ENCODE measurements around the gene ADAMTS14.

The ADAMTS14 gene

GRCh38 chr10:70676511-70676910 is 4.2 kb downstream of the ADAMTS14 start:
- no peak for DNase-seq (ENCODE audit: low read depth)

GRCh38 chr10:70677016-70677415 is 4.7 kb downstream of the ADAMTS14 start:
- no peak for DNase-seq (ENCODE audit: low read depth)

- no peak for DNase-seq (ENCODE audit: low read depth)
Measured at GRCh38 chr10:70677620-70678249, 5.4 kb downstream of the ADAMTS14 start.

GRCh38 chr10:70678250-70678635 is 5.9 kb downstream of the ADAMTS14 start:
- no peak for DNase-seq (ENCODE audit: low read depth)

- no peak for DNase-seq (ENCODE audit: low read depth)
Measured at GRCh38 chr10:70678757-70679489, 6.6 kb downstream of the ADAMTS14 start.

GRCh38 chr10:70679498-70679897 is 7.2 kb downstream of the ADAMTS14 start:
- peak; percentile 75 for DNase-seq (ENCODE audit: low read depth)

- DNase-seq (ENCODE audit: low read depth): no peak
Measured at GRCh38 chr10:70680899-70681730, 8.8 kb downstream of the ADAMTS14 start.

- DNase-seq (ENCODE audit: low read depth): no peak
Measured at GRCh38 chr10:70681731-70682005, 9.4 kb downstream of the ADAMTS14 start.

- no peak for DNase-seq (ENCODE audit: low read depth)
Measured at GRCh38 chr10:70682920-70683600, 10.8 kb downstream of the ADAMTS14 start.

- no peak for DNase-seq (ENCODE audit: low read depth)
Measured at GRCh38 chr10:70683601-70683934, 11.3 kb downstream of the ADAMTS14 start.

- DNase-seq (ENCODE audit: low read depth): no peak
Measured at GRCh38 chr10:70683940-70684339, 11.6 kb downstream of the ADAMTS14 start.

- no peak for DNase-seq (ENCODE audit: low read depth)
Measured at GRCh38 chr10:70684374-70684773, 12.1 kb downstream of the ADAMTS14 start.

GRCh38 chr10:70684839-70685454 is 12.6 kb downstream of the ADAMTS14 start:
- DNase-seq (ENCODE audit: low read depth): no peak

- no peak for DNase-seq (ENCODE audit: low read depth)
Measured at GRCh38 chr10:70685455-70685911, 13.2 kb downstream of the ADAMTS14 start.

GRCh38 chr10:70688828-70689227 is 16.5 kb downstream of the ADAMTS14 start:
- DNase-seq (ENCODE audit: low read depth): no peak

GRCh38 chr10:70689661-70690060 is 17.4 kb downstream of the ADAMTS14 start:
- DNase-seq (ENCODE audit: low read depth): no peak

- DNase-seq (ENCODE audit: low read depth): no peak
Measured at GRCh38 chr10:70690589-70690988, 18.3 kb downstream of the ADAMTS14 start.

GRCh38 chr10:70691611-70692010 is 19.3 kb downstream of the ADAMTS14 start:
- no peak for DNase-seq (ENCODE audit: low read depth)

GRCh38 chr10:70692043-70692603 is 19.8 kb downstream of the ADAMTS14 start:
- no peak for DNase-seq (ENCODE audit: low read depth)

- DNase-seq (ENCODE audit: low read depth): peak; percentile 87
Measured at GRCh38 chr10:70693619-70694335, 21.5 kb downstream of the ADAMTS14 start.

All from GM04503 (cell line).